ENCODE measurements around the gene WDR62. TPM values are rescaled to one million over a fixed set of nuclear protein-coding genes. Genes with fewer than 3 reads are reported as not detected.

Gene WDR62
- total and polyA plus RNA-seq, 2 donors (not counting 3 experiments of a cell fraction or from before 2014, with no cell fraction given), result 8.0 to 13.4 TPM

DNA sequence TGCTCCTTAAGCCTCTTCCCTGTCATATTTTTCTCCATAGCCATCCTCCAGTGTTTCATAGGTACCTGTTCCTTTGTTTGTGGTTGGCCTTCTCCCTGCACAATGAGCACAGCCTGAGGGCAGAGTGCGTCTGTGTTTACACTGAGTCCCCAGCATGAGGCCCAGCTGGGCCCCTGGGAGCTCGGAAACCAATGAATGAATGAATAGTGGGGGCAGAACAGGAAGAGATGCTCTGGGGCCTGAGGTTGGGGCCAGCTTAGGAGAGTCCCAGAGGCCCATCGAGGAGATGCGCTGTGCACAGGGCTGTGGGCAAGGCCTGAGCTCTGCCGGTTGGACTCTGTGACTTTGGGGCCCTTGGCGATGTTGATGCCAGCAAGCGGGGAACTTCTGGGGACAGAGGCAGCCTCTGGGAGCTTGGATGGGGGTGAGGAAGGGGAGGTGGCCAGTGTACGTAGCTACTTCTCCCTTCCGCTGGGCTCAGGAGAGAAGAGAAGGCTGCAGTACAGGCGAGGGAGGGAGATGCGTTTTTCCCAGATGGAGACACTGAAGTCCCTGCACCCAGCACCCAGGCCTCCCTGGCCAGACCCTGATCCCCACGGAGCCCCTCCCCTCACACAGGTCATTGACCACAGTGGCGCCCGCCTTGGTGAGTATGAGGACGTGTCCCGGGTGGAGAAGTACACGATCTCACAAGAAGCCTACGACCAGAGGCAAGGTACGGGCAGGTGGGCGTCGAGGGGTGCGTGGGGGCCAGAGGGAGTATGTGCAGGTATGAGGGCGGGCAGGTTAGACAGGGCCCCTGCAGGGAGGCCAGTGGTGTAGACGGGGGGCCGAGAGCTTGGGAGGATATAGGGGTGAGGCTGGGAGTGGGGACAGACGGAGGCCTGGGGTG is 65.6 kb downstream of the WDR62 start:
- Histone ChIP-seq H2AFZ (ENCODE audit: low read depth, low read length) (no peak overlapping the region), H3K27me3 (ENCODE audit: control insufficient read depth in 2 of 2, insufficient read depth in 2 of 2, low read length in 2 of 2) (no peaks in the 10 kb centered on the region), H3K36me3 (ENCODE audit: control insufficient read depth in 2 of 2, extremely low read depth in 1 of 2, insufficient read depth in 2 of 2, low read length in 2 of 2) (peaks cover 5 to 24% of the 10 kb centered on the region in 2 experiments), H3K4me3 (replicated peaks in 1 of 3; ENCODE audit: insufficient read depth in 1 of 3, low read depth in 1 of 3, low read length in 3 of 3) (no peak overlapping the region), H3K4me1 (ENCODE audit: control insufficient read depth, extremely low read depth, insufficient read depth, low read length) (peaks cover 5% of the 10 kb centered on the region), H3K79me2 (ENCODE audit: control insufficient read depth, insufficient read depth, low read length) (peaks cover 9% of the 10 kb centered on the region), H3K9ac (replicated peaks; ENCODE audit: extremely low read depth, insufficient read depth, low read length) (no peak overlapping the region), H3K4me2 (ENCODE audit: insufficient read depth, low read length) (no peak overlapping the region), H3K27ac (ENCODE audit: insufficient read depth, low read depth, low read length) (no peak overlapping the region), H3K9me3 (replicated peaks; ENCODE audit: control insufficient read depth, insufficient read depth, low read length) (no peaks in the 10 kb centered on the region), H3K9me1 (replicated peaks; ENCODE audit: control insufficient read depth, extremely low read depth, insufficient read depth, low read length) (no peaks in the 10 kb centered on the region), H4K20me1 (replicated peaks; ENCODE audit: control insufficient read depth, extremely low read depth, insufficient read depth, low read length) (no peaks in the 10 kb centered on the region)
- ChIA-PET CTCF (interaction anchor here (1.8 kb wide), 1 partner anchor 60 kb away, joined by 4 read pairs; no protein-coding TSS in a partner anchor), POLR2A (no interaction called here)
- TF ChIP-seq EZH2 (IDR thresholded peaks at IDR 0.05; ENCODE audit: borderline replicate concordance, low read depth, low read length, severe bottlenecking), result no peak
- TF ChIP-seq FOS (IDR thresholded peaks at IDR 0.05; ENCODE audit: borderline replicate concordance, insufficient read depth, low read length), result no peak
- no peak for TF ChIP-seq POLR2A (IDR thresholded peaks at IDR 0.05; ENCODE audit: low read depth, low read length)
- no peak for TF ChIP-seq GATA2 (IDR thresholded peaks at IDR 0.05; ENCODE audit: insufficient read depth, insufficient read length, low read depth, low read length)
- TF ChIP-seq, protein P1, sequence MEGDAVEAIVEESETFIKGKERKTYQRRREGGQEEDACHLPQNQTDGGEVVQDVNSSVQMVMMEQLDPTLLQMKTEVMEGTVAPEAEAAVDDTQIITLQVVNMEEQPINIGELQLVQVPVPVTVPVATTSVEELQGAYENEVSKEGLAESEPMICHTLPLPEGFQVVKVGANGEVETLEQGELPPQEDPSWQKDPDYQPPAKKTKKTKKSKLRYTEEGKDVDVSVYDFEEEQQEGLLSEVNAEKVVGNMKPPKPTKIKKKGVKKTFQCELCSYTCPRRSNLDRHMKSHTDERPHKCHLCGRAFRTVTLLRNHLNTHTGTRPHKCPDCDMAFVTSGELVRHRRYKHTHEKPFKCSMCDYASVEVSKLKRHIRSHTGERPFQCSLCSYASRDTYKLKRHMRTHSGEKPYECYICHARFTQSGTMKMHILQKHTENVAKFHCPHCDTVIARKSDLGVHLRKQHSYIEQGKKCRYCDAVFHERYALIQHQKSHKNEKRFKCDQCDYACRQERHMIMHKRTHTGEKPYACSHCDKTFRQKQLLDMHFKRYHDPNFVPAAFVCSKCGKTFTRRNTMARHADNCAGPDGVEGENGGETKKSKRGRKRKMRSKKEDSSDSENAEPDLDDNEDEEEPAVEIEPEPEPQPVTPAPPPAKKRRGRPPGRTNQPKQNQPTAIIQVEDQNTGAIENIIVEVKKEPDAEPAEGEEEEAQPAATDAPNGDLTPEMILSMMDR (IDR thresholded peaks at IDR 0.05; ENCODE audit: extremely low read depth in 1 of 2, insufficient read depth in 1 of 2, low read depth in 1 of 2, low read length in 2 of 2), result no peak
- TF ChIP-seq JUN (IDR thresholded peaks at IDR 0.05; ENCODE audit: borderline replicate concordance, insufficient read depth, insufficient read length, low read depth), result no peak
- TF ChIP-seq, protein P2, sequence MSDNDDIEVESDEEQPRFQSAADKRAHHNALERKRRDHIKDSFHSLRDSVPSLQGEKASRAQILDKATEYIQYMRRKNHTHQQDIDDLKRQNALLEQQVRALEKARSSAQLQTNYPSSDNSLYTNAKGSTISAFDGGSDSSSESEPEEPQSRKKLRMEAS (IDR thresholded peaks at IDR 0.05; ENCODE audit: insufficient read depth, insufficient read length), result no peak
- no peak for TF ChIP-seq MYC (IDR thresholded peaks at IDR 0.05; ENCODE audit: low read depth, low read length)
- TF ChIP-seq POLR2AphosphoS5 (IDR thresholded peaks at IDR 0.05; ENCODE audit: insufficient read depth, low read depth, low read length), result no peak
- FAIRE-seq, result no peak
- BruUV-seq (replicated peaks), result no TSS peak
- intact Hi-C loops (cut with micrococcal nuclease) (no loop called here), dilution Hi-C loops (cut with MboI; ENCODE audit: extremely low pct_ligation_motif_present, low sequenced_read_pairs) (no loop called here)
- no peak for DNase-seq (ENCODE audit: low read depth, low spot score)

Measured in endothelial cell of umbilical vein (primary cell).